ENCODE data around the gene RAP2A. TPM values are rescaled to one million over a fixed set of nuclear protein-coding genes. Genes with fewer than 3 reads are reported as not detected.
A peak's percentile ranks its signal among the peaks of the same experiment; 100 is the strongest.

Gene RAP2A
- total and polyA plus RNA-seq, 2 donors from 2014 or later: 7.4 to 25.5 TPM

DNA sequence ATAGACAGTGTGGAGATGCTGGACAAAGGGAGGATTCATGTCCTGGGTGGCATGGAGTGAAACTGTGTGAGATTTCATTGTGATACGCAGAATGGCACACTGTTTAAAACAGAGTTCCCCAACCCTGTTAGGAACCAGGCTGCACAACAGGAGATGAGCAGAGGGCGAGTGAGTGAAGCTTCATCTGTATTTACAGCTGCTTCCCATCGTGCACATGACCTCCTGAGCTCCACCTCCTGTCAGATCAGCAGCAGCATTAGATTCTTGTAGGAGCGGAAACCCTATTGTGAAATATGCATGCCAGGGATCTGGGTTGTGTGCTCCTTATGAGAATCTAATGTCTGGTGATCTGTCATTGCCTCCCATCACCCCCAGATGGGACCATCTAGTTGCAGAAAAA is 72.5 kb downstream of the RAP2A start:
- peaks cover 0 to 6% (median 5%) of the 10 kb centered on the region in 3 donors for H3K4me1 ChIP-seq (ENCODE audit: control insufficient read depth in 2 of 3, insufficient read depth in 2 of 3, low read depth in 1 of 3, low read length in 3 of 3)
- no peak for FAIRE-seq

DNA sequence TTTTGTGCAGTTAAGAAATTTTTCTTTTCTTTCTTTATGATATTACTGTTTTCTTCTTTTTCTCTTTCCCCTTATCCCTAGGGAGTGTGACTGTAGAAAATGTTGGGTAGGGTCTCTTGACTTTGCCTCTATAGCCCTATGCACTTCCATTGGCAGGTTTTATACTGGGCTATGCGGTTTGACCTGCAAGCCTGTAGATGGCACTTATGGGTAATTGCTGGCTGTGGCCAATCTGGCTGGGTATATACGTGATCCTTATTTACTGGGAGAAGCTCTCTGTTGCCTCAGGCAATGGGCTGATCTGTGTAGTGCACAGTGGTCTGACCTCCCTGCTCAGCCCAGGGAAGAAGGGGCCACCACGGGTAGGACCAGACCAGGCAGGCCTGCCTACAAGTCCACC is 78.8 kb downstream of the RAP2A start:
- Histone ChIP-seq H3K4me1 (ENCODE audit: control insufficient read depth in 2 of 3, insufficient read depth in 2 of 3, low read depth in 1 of 3, low read length in 3 of 3) (no peaks in the 10 kb centered on the region), H3K27me3 (ENCODE audit: control insufficient read depth, insufficient read depth, low read length) (no peaks in the 10 kb centered on the region), H3K27ac (ENCODE audit: low read depth in 2 of 2, low read length in 2 of 2) (no peak overlapping the region), H3K4me3 (ENCODE audit: low read length in 3 of 3) (no peak overlapping the region), H3K36me3 (ENCODE audit: control insufficient read depth in 2 of 3, insufficient read depth in 3 of 3, low read length in 3 of 3) (no peaks in the 10 kb centered on the region), H3K9ac (ENCODE audit: low read length in 3 of 3) (no peak overlapping the region), H3K9me3 (ENCODE audit: control insufficient read depth in 2 of 3, insufficient read depth in 1 of 3, low read length in 3 of 3) (no peaks in the 10 kb centered on the region)
- DNase-seq (no peak), FAIRE-seq (no peak)
- TF ChIP-seq, protein P1, sequence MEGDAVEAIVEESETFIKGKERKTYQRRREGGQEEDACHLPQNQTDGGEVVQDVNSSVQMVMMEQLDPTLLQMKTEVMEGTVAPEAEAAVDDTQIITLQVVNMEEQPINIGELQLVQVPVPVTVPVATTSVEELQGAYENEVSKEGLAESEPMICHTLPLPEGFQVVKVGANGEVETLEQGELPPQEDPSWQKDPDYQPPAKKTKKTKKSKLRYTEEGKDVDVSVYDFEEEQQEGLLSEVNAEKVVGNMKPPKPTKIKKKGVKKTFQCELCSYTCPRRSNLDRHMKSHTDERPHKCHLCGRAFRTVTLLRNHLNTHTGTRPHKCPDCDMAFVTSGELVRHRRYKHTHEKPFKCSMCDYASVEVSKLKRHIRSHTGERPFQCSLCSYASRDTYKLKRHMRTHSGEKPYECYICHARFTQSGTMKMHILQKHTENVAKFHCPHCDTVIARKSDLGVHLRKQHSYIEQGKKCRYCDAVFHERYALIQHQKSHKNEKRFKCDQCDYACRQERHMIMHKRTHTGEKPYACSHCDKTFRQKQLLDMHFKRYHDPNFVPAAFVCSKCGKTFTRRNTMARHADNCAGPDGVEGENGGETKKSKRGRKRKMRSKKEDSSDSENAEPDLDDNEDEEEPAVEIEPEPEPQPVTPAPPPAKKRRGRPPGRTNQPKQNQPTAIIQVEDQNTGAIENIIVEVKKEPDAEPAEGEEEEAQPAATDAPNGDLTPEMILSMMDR (IDR thresholded peaks at IDR 0.05; ENCODE audit: borderline replicate concordance, extremely low read depth, insufficient read depth): no peak
- intact Hi-C loops (cut with DNase I): no loop called here

More for the DNA sequence above, 72.5 kb downstream of the RAP2A start:
- Histone ChIP-seq H3K27me3 (ENCODE audit: control insufficient read depth, insufficient read depth, low read length) (no peaks in the 10 kb centered on the region), H3K27ac (ENCODE audit: low read depth in 2 of 2, low read length in 2 of 2) (no peak overlapping the region), H3K4me3 (ENCODE audit: low read length in 3 of 3) (no peak overlapping the region), H3K36me3 (ENCODE audit: control insufficient read depth in 2 of 3, insufficient read depth in 3 of 3, low read length in 3 of 3) (no peaks in the 10 kb centered on the region), H3K9me3 (ENCODE audit: control insufficient read depth in 2 of 3, insufficient read depth in 1 of 3, low read length in 3 of 3) (no peaks in the 10 kb centered on the region), H3K9ac (ENCODE audit: low read length in 3 of 3) (no peak overlapping the region)
- TF ChIP-seq, protein P1 (IDR thresholded peaks at IDR 0.05; ENCODE audit: borderline replicate concordance, extremely low read depth, insufficient read depth): no peak
- intact Hi-C loops (cut with DNase I): no loop called here
- peak in 4 of 5 donors; percentile 18 to 71 (median 46) for DNase-seq

DNA sequence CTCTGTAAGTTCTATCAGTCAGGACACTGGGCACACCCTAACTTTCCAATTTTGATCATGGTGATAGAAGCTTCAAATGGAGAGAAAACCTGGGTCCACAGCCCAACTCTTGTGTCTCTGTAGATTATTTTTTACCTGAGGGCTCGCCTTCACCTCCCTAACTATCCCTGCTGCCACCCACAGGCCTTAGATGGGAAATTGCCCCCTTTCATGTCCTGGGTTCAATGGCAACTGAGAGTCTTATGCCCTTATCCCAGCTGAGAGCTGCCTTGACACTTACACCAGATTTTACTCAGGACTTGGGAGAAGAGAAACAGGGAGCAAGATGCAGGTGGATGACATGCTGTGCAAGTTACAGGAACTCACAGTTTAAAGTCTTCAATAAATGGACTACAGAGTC is 81.7 kb downstream of the RAP2A start:
- Histone ChIP-seq H3K9me3 (ENCODE audit: control insufficient read depth in 2 of 3, insufficient read depth in 1 of 3, low read length in 3 of 3) (no peaks in the 10 kb centered on the region), H3K4me1 (ENCODE audit: control insufficient read depth in 2 of 3, insufficient read depth in 2 of 3, low read depth in 1 of 3, low read length in 3 of 3) (no peaks in the 10 kb centered on the region), H3K4me3 (ENCODE audit: low read length in 3 of 3) (no peak overlapping the region), H3K27me3 (ENCODE audit: control insufficient read depth, insufficient read depth, low read length) (no peaks in the 10 kb centered on the region), H3K9ac (ENCODE audit: low read length in 3 of 3) (no peak overlapping the region), H3K27ac (ENCODE audit: low read depth in 2 of 2, low read length in 2 of 2) (no peak overlapping the region), H3K36me3 (ENCODE audit: control insufficient read depth in 2 of 3, insufficient read depth in 3 of 3, low read length in 3 of 3) (no peaks in the 10 kb centered on the region)
- FAIRE-seq: no peak
- intact Hi-C loops (cut with DNase I): no loop called here
- TF ChIP-seq, protein P1 (IDR thresholded peaks at IDR 0.05; ENCODE audit: borderline replicate concordance, extremely low read depth, insufficient read depth): no peak
- DNase-seq: no peak

DNA sequence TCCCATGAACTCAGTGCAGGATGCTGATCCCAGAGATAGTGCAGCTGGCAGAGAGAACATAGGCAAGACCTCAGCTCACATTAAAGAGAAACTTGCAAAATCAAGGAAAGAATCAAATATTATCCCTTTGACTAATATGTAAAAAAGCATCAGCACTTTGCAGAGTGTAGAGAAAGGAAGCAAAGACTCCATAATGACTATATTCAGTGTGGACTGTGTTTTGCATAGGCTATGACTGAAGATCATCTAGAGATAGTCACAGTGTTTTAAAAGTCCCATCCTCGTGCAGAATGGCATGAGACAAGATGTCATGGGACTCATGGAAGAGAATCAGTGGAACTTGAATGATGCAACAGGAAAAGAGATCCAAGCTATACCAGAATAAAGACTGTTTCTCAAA is 84.0 kb downstream of the RAP2A start:
- TF ChIP-seq, protein P1 (IDR thresholded peaks at IDR 0.05; ENCODE audit: borderline replicate concordance, extremely low read depth, insufficient read depth): no peak
- intact Hi-C loops (cut with DNase I): no loop called here
- Histone ChIP-seq H3K27ac (ENCODE audit: low read depth in 2 of 2, low read length in 2 of 2) (no peak overlapping the region), H3K9me3 (ENCODE audit: control insufficient read depth in 2 of 3, insufficient read depth in 1 of 3, low read length in 3 of 3) (no peaks in the 10 kb centered on the region), H3K4me1 (ENCODE audit: control insufficient read depth in 2 of 3, insufficient read depth in 2 of 3, low read depth in 1 of 3, low read length in 3 of 3) (no peaks in the 10 kb centered on the region), H3K9ac (ENCODE audit: low read length in 3 of 3) (no peak overlapping the region), H3K36me3 (ENCODE audit: control insufficient read depth in 2 of 3, insufficient read depth in 3 of 3, low read length in 3 of 3) (no peaks in the 10 kb centered on the region), H3K27me3 (ENCODE audit: control insufficient read depth, insufficient read depth, low read length) (no peaks in the 10 kb centered on the region), H3K4me3 (ENCODE audit: low read length in 3 of 3) (no peak overlapping the region)
- FAIRE-seq (no peak), DNase-seq (no peak)
